Measurements from ENCODE around the gene R3HDML. TPM values are rescaled to one million over a fixed set of nuclear protein-coding genes. Genes with fewer than 3 reads are reported as not detected.

The R3HDML gene
- total and polyA plus RNA-seq, 10 of the 15 experiments (the other 5 are each of a cell fraction or from before 2014, with no cell fraction given), result not detected

DNA sequence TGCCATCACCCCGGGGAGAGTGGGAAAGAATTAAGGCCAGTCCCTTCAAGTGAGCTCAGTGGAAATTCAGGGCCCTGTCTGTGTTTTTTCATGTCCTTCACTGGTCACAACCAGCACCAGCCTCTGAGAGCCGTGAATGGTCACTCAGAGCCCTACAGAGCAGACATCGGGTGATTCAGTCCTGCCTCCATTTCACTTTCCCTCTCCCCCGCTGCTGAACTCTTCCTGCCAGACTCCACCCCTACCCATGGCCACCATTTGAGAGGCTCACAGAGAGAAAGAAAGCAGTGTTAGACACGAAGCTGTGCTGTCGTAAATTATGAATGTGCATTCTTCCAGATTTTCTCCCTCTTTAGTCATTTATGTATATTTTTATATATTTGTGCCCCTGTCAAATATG lies 5.4 kb downstream of the R3HDML start:
- H3K79me2 ChIP-seq (ENCODE audit: control insufficient read depth, insufficient read depth, low read length), result no peaks in the 10 kb centered on the region
- CTCF ChIA-PET, result no interaction called here
- H3K27me3 ChIP-seq (replicated peaks in 1 of 2; ENCODE audit: control insufficient read depth in 2 of 2, insufficient read depth in 2 of 2, low read length in 1 of 2), result no peaks in the 10 kb centered on the region; a peak in 2 of 4 replicates
- in situ Hi-C loops (cut with MboI), result no loop called here
- H3K9ac ChIP-seq (ENCODE audit: control insufficient read depth, insufficient read depth, low read length), result no peak overlapping the region
- intact Hi-C loops (cut with micrococcal nuclease; ENCODE audit: unreplicated experiment), result no loop called here
- POLR2A ChIA-PET, result no interaction called here
- ATAC-seq, result no peak
- no peaks in the 10 kb centered on the region for H4K20me1 ChIP-seq (ENCODE audit: control insufficient read depth, insufficient read depth)
- SMC1A ChIA-PET (ENCODE audit: uncharacterized antibody, unreplicated experiment), result no interaction called here
- no peak for FAIRE-seq
- no peak overlapping the region for H3K4me3 ChIP-seq
- H3K4me2 ChIP-seq (ENCODE audit: control insufficient read depth, insufficient read depth), result no peak overlapping the region
- TF ChIP-seq BCL11A (IDR thresholded peaks at IDR 0.05; ENCODE audit: low read depth, low read length) (no peak), HDGF (IDR thresholded peaks at IDR 0.05) (no peak), MEF2A (IDR thresholded peaks at IDR 0.05; ENCODE audit: insufficient read depth, low read depth, low read length) (no peak), CREM (IDR thresholded peaks at IDR 0.05; ENCODE audit: low read depth) (no peak), EP300 (IDR thresholded peaks at IDR 0.05; ENCODE audit: borderline replicate concordance in 1 of 2, control insufficient read depth in 1 of 2, low read depth in 2 of 2, low read length in 2 of 2) (no peak), SMARCA5 (IDR thresholded peaks at IDR 0.05) (no peak), PAX5 (IDR thresholded peaks at IDR 0.05; ENCODE audit: borderline replicate concordance, low read depth, low read length) (no peak), PAX8 (IDR thresholded peaks at IDR 0.05) (no peak)
- TF ChIP-seq, protein P1, sequence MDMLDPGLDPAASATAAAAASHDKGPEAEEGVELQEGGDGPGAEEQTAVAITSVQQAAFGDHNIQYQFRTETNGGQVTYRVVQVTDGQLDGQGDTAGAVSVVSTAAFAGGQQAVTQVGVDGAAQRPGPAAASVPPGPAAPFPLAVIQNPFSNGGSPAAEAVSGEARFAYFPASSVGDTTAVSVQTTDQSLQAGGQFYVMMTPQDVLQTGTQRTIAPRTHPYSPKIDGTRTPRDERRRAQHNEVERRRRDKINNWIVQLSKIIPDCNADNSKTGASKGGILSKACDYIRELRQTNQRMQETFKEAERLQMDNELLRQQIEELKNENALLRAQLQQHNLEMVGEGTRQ (IDR thresholded peaks at IDR 0.05; ENCODE audit: borderline replicate concordance, low read depth, low read length), result no peak
- H3K9me3 ChIP-seq (replicated peaks; ENCODE audit: control insufficient read depth, insufficient read depth, low read length), result no peaks in the 10 kb centered on the region
- H3K4me1 ChIP-seq (ENCODE audit: control insufficient read depth, insufficient read depth, low read length), result no peaks in the 10 kb centered on the region
- RAD21 ChIA-PET (ENCODE audit: unreplicated experiment), result no interaction called here
- no peak overlapping the region for H3K27ac ChIP-seq (ENCODE audit: control insufficient read depth, insufficient read depth)
- H2AFZ ChIP-seq (ENCODE audit: control insufficient read depth, low read depth, low read length), result no peak overlapping the region
- WGBS (ENCODE audit: insufficient coverage, insufficient replicate concordance, low lambda C conversion rate, missing lambda C conversion rate), result 53% methylated on average over 6 of the region's 6 CpGs
- no TSS peak for BruUV-seq (replicated peaks)
- DNase-seq (ENCODE audit: low read depth, low spot score), result no peak
- no peaks in the 10 kb centered on the region for H3K36me3 ChIP-seq (ENCODE audit: control insufficient read depth in 2 of 2, insufficient read depth in 2 of 2, low read length in 1 of 2)
